Measurements from ENCODE around the gene S100A2.

GRCh38 chr1:153572569-153573015 lies 6.9 kb upstream of the S100A2 start:
- TF ChIP-seq CTCF (IDR thresholded peaks at IDR 0.05): peak; percentile 80
- TF ChIP-seq EZH2 (IDR thresholded peaks at IDR 0.05; ENCODE audit: borderline replicate concordance, insufficient read depth, low read depth, low read length, poor library complexity, severe bottlenecking): no peak
